ENCODE measurements around the gene ASB1.

GRCh38 chr2:238488347-238488826 is 61.7 kb downstream of the ASB1 start:
- TF ChIP-seq EGR1 (IDR thresholded peaks at IDR 0.05; ENCODE audit: borderline replicate concordance in 1 of 2, low read depth in 2 of 2, low read length in 2 of 2) (no peak), CBX5 (IDR thresholded peaks at IDR 0.05; ENCODE audit: low read depth) (no peak), SMC3 (IDR thresholded peaks at IDR 0.05; ENCODE audit: borderline replicate concordance, low read length) (no peak), CTCF (IDR thresholded peaks at IDR 0.05 in 2 of 3, conservative IDR thresholded peaks at IDR 0.05 in 1 of 3; ENCODE audit: control insufficient read depth in 2 of 3, extremely low read depth in 1 of 3, insufficient read depth in 1 of 3, low read depth in 3 of 3, low read length in 3 of 3) (no peak)

Measured in GM12878 (cell line).